ENCODE measurements around the gene NFKBIE.
"Not testable (repeated sequence)": the region's sequence is repeated elsewhere in the genome, so short reads cannot be mapped to it uniquely, and the experiment has no call there.

NFKBIE gene, protein sequence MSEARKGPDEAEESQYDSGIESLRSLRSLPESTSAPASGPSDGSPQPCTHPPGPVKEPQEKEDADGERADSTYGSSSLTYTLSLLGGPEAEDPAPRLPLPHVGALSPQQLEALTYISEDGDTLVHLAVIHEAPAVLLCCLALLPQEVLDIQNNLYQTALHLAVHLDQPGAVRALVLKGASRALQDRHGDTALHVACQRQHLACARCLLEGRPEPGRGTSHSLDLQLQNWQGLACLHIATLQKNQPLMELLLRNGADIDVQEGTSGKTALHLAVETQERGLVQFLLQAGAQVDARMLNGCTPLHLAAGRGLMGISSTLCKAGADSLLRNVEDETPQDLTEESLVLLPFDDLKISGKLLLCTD

DNA sequence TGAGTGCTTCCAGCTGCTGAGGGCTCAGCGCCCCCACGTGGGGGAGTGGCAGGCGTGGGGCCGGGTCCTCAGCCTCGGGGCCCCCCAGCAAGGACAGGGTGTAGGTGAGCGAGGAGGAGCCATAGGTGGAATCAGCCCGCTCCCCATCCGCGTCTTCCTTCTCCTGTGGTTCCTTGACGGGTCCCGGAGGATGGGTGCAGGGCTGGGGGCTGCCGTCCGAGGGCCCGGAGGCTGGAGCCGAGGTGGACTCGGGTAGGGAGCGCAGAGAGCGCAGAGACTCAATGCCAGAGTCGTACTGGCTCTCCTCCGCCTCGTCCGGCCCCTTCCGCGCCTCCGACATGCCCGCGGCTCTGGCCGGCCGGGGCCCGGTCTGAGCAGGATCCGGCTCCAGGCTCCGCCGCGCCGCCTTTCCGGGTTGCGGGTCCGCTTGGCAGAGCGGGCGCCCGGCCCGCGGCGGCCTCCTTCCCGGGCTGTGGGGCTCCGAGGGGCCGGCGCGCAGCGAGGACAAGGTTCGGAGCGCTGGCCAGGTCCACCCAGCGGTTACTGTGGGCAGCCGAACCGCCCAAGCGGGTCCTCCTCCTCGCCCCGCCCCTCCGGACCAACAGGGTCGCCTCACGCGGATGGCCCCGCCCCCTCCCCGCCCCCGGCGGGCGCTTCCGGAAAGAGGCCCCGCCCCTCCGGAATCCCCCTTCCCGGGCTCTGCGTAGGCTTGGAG is at the start of gene NFKBIE:
Gene NFKBIE (minus strand): TSS at position 545 of the 715 bp plus-strand sequence. CDS start 205 bp downstream, at position 340.
- DNase-seq, result peak; percentile 80

DNA sequence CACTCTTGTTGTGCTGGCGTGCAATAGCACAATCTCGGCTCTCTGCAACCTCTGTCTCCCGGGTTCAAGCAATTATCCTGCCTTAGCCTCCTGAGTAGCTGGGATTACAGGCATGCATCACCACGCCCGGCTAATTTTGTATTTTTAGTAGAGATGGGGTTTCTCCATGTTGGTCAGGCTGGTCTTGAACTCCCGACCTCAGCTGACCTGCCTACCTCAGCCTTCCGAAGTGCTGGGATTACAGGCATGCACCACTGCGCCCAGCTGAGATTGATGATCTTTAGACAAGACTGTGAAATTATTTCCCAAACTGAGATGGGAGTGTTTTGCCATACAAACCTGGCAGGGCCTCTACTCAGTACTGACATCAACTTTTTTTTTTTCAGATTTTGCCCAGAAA is 49.3 kb upstream of the NFKBIE start:
- DNase-seq, result not testable (repeated sequence)

DNA sequence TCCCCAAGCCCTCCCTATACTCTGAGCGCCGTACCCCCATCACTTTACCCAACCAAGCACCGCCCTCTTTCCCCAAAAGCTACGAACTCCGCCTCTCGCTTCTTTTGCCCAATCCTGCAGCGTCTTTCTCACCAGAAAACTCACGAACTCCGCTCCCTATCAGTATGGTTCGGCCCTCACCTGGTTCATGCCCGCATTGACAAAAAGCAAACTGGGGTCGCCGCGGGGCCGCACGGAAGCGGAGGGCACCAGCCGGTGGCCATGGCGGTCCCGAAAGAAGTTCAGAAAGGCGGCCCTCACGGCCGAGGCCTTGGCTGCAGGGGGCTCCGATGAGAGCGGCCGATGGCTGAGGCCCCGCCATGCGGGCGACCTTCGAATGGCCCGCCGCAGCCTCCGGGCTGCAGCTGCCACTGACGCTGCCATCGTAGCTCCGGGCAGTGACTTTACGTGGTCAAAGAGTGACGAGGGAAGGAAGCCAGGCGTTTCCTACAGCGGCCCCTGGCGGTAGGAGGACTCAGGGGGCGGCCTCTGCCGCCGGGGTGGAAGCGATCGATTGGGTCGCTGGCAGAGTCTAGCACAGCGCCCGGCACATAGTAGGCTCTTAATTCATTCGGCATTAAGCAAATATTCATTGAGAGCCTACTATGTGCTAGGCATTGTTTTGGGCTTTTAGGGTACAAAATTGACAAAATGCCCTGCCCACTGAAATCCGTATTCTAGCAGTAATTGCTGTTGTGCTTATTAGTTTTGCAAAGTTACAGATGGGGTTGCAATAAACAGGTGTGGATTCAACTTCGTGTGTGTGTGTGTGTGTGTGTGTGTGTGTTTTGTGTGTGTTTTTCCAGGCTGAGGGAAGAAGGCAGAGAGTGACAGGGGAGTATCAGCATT is 47.8 kb upstream of the NFKBIE start, which contains the start of gene AARS2:
Gene AARS2 (minus strand): TSS at position 447 of the 888 bp plus-strand sequence. CDS start 24 bp downstream, at position 423.
- DNase-seq, result peak; percentile 84

DNA sequence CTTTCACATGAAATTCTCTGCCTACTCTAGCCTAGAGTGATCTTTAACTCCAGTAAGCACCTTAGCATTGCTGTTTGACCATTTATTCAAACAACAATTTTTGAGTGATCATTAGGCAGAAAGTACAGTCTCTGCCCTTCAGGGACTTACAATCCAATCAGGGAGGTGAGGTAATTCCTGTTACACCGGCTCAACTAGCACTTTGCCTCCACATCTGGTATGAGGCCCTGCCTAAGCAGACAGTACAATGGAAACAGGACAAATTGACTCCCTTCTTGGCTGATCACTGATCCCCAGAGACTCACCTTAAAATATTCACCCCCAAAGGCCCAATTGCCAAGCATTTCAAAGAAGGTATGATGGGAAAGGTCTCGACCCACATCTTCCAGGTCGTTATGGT is 46.4 kb upstream of the NFKBIE start:
- no peak for DNase-seq

DNA sequence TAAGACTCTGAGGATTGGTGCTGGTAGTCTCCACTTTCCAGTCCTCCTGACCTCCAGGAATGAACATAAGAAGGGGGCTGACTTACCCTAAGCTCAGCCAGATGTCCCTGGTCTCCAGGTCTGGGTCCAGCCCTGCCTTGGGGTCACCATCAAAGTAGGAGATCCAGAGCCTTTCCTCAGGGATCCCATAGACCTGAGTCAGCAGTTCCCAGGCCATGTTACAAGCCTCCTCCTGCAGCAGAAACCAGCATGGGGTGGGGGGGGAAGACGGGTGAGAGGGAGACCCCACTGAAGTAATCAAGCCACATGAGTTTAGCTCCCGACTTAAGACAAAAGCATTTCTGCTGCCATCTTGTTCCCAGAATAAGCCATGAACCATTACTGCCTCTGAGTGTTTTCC is 46.0 kb upstream of the NFKBIE start:
- no peak for DNase-seq

DNA sequence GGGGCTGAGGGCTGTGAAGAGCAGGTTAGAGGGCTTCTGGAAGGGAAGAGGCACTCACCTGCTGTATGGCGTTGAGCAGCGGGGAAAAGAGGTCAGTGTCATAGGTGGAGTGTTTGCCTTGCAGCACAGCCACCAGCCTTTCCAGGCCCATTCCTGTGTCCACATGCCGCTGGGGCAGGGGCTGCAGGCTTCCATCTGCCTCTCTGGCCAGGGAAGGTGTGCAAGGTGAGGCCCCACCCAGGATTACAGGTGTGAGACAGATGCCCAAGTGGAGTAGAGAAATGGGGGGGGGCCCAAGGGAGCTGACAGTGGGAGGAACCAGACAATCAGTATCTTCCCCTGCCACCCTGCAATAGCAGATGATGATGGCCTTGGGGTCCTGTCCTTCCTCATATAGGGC is 44.9 kb upstream of the NFKBIE start:
- no peak for DNase-seq

DNA sequence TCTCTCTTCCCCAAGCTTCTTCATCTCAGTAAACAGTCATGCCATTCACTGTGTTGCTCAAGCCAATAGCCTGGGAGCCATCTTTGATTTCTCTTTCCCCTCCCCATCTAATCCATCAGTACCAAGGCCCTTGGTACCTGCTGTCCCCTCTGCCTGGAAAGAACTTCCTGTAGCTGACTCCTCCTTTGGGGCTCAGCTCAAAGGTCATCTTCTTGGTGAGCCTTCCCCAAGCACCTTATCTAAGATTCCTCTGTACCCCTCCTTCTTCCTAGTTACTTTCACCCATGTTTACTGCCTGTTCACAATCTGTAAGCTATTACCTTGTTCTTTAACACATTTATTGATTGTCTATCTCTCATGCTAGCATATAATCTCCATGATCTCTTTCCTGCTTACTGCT is 44.3 kb upstream of the NFKBIE start:
- no peak for DNase-seq

DNA sequence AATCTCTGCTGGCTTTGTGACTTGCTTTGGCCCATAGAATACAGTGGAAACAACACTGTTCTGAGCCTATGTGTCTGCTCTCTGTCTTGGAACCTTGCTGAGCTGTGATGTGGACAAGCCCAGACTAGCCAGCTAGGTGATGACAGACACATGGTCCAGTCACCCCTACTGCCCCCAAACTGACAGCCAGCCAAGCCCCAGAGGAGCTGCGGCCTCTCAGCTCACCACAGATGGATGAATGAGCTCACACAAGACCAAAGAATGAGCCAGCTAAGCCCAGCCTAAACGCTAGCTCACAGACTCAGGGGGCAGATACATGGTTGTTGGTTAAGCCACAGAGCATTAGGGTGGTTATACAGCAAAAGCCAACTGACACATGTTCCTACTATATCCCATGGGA is 43.7 kb upstream of the NFKBIE start:
- no peak for DNase-seq

DNA sequence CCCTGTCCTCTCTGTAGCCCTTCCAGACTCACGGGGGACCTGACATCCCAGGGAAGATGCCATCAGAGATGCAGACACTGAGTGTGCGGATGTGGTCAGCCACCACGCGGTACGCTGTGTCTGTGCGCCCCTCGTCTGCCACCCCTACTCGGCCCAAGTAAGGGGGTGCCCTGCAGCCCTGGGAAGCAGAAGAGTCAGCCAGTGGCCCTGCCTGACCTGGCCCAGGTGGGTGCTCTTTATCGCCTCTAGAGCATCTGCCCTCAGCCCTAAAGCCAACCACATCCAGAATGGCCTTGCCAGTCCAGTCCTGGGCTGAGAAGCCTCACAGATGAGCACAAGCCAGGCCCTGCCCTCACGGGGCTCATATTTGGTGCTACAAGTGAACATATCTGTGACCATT is 41.9 kb upstream of the NFKBIE start:
- DNase-seq, result no peak

DNA sequence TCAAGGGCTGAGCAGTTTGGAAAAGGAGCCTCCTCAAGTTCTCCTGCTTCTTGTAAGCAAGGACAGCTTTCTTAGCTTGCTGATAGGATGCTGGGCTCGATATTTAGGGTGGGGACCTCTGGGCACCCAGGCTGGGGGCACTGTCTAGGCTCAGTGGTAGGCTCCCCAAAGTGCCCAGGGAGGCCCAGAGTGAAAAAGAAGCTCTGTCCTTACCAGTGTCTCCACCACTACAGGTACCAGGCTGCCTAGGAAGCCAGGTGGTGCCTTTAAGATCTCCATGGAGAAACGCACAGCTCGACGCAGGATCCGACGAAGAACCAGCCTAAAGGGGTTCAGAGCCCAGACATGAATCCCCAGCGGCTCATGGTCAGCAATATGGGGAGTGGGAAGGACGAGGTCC is 41.4 kb upstream of the NFKBIE start:
- DNase-seq, result no peak

DNA sequence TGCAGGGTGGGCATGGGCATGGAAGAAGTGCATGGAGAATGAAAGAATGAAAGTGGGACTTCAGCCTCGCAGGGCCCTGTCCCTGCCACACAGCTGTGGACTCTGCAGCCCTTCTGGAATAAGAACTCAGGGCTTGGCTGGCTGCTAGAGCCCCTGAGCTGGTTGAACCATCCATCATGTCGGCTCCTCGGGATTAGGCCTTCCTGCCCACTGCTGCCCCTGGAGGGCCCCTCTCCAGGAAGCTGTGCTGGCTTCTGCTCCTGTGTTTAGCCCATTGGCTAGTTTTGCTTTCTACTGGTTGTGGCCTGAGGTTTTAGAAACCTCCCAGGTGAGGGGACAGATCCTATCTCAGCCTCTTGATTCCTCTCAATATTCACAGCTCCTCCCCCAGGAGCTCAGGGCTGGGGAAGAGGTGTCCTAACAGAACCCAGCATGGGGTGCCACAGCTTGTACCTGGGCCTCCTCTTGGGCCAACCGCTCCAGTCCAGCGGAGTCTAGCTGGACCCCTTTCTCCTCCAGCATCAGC is 39.9 kb upstream of the NFKBIE start:
- DNase-seq, result no peak

DNA sequence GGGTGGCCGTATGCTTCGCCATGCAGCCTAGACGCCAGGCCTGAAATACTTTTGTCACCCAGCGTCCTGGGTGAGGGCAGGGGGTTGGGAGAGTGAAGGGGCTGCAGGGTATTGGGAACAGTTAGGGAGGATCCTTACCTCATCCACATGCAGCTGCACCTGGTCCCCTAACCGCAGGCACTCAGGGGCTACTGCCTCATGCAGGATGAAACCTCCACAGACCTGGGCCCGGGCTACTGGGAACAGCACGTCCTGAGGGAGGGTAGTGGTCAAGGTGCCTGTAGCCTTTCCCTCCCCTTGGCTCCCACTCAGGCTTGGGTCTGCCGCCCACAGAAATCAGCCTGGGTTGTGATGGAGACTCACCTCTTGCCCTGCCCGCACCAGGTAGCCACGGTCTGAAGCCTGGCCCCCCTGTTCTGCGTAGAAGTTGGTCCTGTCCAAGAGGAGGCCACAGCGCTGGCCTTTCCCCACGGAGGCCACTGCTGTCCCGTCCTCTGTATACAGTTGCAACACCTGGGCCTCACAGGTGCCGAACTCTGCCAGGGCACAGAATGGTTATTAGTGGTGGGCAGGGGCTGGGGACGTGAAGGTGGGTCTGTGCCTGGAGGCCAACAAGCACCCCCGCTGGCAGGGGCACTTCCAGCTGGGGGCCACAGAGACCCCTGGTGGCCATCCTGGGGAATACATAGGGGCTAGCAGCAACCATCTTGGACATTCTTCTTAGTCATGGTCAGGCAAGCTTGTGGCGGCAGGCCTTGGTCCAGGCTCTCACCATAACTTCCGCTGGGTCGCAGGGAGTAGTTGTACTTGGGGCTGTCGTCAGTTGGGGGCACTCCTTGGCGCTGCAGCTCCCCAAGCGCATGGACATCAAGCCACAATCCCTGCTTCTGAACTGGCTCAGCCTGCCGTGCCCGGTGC is 39.2 kb upstream of the NFKBIE start:
- no peak for DNase-seq

DNA sequence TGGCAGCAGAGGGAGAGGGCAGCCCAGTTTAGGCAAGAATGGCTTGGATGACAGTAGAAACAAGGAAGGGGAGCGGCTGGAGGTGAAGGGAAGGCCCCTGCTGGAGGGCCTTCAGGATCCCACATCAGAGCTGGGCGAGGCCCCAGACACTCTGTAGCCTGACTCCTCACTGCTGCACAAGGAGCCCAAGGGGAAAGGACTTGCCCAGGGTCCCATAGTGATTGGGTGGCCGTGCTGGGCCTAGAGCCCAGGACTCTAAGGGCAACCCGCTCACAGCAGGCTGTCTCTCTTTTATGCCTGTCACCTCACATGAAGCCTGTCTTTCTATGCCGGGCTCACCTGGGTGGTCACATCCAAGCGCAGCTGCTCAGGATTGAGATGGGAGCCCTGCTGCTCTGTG is 38.5 kb upstream of the NFKBIE start:
- no peak for DNase-seq

DNA sequence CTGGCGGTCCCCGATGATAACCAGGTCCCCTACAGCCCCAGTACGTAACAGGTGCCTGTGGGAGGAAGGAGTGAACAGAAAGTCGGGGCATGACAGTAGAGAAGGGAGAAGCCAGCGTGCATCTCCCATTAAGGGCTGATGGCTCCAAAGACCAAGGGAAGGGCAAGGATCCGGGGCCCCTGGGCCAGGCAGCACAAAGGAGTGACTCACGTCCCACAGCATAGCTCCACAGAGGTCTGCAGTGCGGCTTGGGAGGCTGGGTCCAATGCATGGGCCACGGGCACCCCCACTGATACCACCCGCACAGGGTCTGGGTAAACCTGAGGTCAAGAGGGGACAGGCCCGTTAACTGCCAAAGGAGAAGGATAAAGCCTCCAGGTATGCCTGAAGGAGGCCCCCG is 37.5 kb upstream of the NFKBIE start:
- DNase-seq, result no peak

DNA sequence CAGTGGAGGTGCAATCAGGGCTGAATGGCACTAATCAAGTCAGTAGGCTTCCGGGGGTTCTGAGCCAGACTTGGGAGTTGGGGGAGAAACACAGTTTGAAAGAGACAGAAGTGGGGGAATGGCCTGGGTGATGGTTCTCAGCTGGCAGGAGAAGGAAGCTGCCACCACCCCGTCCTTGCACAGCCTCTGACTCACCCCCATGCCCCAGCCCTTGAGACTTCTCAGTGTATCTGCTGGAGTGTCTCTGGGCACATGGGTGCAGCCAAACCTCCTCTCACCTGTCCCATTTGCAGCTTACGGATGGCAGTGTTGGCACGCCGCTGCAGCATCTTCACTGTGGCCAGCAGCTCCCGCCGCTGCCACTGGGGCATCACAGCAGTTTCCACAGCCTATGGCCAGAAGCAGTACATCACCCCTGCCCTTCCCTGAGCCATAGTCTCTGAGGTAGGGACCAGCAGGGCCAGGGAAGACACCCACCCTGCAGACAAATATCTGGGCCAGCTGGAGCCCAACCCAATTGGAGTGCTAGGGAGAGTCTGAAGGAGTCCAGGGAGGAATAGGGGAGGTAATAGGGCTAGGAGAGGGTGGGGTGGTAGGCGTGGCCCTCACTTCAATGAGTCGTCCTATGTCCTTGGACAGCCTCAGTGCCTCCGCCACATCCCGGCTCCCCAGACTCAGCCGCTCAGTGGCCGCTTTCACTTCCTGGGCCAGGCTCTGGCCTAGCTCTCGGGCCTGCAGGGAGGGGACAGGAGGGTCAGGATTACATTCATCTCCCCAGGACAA is 36.6 kb upstream of the NFKBIE start:
- DNase-seq, result no peak

DNA sequence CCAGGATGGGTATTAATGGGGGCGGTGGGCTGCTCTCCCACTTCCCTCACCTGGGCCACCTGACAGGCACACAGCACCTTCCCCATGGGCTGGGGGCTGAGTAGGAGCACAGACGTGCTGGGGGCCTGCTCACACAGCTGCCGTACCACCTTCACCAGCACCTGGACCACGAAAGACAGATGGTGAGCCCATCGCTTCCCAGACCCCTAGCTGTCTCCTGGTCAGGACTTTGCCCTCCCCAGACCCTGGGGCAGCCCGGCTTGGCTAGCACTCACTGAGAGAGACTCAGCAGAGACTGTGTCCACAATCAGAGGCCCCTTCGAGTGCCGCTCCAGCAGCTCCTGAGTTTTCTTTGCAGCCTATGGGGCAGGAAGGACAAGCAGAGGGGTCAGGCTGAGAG is 35.8 kb upstream of the NFKBIE start:
- DNase-seq, result no peak

DNA sequence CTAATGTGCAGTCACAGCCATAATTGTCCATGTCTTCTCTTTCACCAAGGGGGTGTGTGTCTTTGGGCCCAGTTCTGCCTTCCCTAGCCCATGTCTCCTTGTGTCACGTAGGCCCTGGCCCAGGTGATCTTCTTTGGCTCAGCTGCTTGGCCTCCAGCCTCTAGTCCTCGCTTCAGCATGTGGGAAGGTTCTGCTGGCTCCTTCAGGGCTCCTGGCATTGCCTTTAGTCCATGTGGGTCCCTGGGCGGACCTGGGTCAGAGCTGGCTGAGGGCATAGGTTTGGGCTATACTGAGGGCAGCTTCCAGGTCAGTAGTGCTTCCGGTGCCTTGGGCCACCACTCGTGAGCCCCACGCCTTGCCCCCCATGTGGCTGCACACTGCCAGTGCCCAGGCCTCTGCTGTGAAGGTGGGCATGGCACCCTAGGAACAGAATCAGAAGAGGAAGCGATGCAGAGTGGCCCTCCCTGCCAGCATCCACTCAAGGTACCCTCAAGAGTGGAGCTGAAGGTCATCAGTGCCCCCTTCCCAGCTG is 35.0 kb upstream of the NFKBIE start:
- DNase-seq, result no peak

DNA sequence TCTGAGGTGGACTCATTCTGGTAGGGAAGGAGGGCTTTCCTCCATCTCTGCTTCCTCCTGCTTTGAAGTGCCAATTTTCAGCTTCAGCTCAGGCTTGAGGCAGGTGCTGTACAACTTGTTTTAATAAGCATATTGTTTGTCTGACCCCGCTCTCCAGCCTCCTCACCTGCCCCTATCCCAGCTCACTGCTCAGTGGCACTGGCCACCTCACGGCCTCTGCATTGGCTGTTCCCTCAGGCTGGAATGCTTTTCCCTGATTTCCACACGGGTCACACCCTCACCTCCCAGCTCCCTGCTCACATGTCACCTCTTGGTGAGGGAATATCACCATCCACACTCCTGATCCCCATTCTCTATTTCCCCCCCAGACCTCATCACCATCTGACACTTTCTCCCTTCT is 33.5 kb upstream of the NFKBIE start:
- no peak for DNase-seq

DNA sequence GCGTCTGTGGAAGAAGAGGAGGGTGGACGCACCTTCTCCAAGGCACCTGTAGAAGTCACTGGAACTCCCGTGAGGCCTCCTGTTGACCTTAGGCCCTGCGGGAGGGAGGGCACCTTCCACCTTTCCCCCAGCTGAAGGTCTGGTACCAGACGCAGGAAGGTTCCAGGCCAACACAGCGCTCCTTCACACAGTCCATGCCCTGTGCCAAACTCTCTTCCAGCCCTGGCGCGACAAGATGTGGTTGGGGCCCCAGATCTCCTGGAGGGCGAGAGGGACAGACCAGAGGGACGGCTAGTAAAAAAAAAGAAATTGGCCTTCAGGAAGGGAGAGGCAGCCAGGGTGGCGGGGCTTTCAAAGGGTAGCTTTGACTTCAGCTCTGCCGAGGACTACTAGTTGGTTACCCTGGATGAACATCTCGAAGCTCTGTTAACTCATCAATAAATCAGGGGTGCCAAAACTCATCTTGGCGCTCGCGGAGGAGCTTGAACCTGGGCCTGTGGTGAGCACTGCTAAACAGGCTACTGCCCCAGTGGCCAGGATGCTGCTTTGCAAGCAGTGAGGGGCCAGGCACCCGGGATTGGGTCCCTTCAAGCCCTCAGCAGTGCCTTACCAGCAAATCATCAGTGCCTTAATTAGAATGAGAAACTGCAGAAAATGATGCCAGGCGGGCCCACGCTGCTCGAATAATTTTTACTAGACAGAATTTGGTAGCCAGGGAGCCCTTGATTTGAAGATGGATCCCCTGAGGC is 32.9 kb upstream of the NFKBIE start:
- no peak for DNase-seq

All from NCI-H774 (cell line).